NCI-H128 (cell line): ENCODE results near the gene PTRH1.

Experiments used
- DNase-seq: peaks from one replicate; lab custom pipeline; 2025; ENCODE audit not compliant: unreplicated experiment; lab: John Stamatoyannopoulos, UW

Gene PTRH1

DNA sequence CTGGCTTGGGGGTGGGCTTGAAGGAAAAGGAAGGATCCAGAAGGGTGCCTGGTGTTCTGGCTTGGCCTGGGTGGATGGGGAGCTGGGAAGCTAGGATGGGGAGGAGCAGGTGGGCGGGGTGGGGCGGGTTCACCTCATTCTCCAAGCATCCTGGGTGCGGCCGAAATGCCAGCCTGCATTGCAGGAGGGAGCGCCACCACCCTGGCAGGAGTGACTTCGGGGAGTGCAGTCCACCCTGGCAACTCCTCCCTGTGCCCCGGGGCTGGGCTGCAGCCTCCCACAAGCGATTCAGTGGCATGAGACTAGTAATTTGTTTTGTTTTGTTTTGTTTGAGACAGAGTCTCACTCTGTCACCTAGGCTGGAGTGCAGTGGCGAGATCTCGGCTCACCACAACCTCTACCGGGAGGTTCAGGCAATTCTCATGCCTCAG is 5.9 kb upstream of the PTRH1 start:
- DNase-seq, result no peak

DNA sequence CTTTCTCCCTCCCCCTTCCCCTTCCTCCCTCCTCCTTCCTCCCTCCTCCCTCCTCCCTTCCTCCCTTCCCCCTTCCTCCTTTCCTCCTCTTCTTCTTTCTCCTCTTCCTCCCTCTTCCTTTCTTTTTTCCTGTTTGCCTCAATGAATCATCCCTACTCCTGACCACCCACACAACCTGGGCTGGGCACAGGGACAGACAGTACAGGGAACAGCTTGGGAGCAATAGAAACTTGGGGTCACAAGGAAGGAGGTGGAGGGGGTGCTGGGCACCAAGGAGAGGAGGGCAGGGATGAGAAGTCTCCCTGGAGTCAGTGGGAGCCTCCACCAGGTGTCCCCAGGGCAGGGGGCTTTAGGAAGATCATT is 5.4 kb upstream of the PTRH1 start:
- DNase-seq, result no peak

DNA sequence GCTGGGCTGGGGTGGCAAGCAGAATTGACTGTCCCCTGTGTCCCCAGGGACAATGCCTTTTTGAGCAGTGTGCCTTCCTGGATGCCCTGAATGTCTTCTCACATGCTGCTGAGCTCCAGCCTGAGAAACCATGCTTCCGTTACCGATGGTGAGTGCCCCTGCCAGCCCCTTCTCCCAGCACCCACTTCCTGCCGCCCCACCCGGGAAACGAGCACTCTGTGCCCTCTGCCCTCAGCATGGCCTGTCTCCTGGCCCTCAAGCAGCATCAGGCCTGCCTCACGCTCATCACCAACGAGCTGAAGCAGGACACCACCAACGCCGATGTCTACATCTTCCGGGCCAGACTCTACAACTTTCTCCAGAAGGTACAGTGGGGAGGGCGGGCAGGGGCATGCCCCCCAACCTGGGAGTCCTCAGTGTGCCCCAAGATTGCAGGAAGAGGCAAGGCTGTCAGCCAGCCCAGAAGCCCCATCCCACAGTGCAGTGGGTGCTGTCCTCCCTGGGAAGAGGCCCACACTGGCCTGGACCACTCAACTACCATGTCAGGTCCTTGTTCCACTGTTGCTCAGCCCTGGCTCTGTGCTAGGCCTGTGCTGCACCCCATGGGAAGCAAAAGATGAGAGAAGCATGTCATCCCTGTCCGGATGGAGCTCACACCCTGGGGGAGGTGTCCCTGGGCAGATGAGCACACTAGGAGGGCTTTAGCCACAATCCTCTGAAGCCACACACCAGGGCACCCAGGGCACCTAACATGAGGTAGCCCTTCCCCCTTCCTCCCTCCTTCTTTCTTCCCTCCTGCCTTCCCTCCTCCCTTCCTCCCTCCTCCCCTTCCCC is 4.8 kb upstream of the PTRH1 start:
- no peak for DNase-seq

DNA sequence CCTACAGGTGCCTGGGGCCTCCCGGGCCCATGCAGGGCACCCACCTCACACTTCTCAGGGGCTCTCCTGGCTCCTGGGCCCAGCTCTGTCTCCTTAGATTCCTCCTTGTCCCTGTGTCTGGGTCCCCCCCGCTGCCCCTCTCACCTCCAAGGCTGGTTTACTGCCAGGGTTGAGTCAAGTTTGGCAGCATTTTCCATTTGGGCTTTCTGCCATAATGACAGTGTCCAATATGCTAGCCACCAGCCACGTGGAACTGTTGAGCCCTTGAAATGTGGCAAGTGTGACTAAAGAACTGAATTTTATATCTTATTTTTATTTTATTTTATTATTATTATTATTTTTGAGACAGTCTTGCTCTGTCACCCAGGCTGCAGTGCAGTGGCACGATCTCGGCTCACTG is 2.3 kb upstream of the PTRH1 start:
- DNase-seq, result no peak

DNA sequence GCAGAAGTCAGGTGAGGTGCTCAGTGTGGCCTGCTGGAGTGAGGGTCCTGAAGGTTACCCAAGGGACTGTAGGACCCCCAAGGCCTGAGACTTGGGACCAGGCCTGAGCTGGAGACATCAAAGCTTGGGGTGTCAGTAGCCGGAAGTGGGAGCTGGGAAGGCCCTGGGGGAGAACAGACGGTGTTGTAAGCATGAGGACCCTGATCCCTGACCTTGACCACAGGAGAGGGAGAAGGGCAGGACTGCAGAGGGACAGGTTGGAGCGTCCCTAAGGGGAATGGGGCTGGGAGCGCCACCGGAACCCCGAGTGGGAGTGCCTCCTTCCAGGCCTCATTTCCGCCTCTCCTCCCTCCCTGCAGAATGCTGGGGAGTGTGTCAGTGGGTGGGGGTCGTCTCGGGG is 949 bp upstream of the PTRH1 start:
- DNase-seq, result no peak

DNA sequence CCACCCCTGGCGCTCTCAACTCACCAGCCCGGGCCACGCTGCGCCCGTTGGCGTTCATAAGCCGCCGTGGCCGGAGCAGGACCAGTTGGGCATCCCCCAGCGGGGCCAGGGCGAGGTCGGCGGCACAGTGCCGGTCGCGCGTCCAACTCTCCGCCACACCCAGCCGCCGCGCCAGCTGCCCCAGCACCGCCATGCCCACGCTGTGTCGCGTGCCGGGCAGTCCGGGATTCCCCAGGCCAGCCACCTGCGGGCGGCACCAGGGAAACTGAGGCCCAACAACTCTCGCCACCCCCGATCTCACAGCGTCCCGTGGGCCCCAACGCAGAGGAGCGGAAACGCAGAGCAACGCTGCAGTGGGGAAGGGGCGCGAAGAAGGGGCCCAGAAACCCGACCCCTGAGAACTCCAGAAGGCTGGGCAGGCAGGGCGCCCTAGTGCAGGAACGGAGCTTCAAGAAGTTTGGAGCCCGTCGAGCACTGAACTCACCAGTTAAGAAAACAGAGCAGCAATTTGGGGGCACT is 453 bp downstream of the PTRH1 start:
- no peak for DNase-seq

DNA sequence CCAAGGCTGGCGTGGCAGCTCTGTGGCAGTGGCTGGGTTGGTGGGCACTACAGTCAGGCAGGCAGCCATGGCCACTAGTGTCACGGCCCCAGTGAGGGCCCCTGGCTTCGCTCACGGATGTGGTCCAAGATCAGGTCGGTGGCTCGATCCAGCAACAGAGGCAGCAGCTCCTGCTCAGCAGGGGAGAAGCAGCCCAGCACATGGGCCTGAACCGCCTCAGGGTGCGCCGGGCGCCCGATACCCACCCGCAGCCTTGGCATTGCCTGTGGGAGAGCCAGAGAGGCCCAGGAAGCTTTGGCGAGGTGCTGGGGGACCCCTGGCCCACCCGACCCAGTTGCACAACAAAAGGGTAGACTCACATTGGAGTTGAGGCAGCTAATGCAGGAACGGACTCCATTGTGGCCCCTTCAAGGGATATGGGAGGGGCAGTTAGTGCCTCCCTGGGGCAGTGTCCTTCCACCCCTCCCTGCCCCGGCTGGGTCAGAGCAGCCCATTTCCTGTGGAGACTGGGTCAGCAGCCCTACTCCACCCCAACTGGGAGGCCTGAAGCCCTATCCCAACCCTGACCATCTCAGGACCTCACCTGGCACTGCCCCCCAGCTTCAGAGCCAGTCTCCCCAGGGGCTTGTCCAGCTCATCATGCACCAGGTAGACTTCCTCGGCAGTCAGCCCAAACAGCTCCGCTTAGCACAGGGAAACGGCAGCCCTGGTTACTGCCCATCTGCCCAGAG is 1.3 kb downstream of the PTRH1 start:
- DNase-seq, result no peak

DNA sequence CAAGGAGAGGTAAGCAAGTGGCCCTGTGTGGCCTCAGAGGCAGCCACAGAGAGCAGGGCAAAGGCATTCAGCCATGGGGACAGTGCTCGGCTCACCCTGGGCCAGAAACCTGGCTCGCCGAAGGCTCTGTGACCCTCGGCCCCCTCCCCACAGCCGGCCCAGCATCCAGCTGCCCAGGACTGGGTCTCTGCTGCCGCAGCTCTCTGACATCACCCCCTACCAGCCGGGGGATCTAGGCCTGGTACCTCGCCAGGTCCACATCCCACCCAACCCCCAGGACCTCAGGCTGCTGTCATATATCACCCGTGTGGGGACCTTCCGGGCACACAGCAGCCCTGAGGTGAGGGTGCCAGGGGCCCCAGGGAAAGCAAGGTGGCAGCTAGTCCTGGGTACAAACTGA is 2.6 kb downstream of the PTRH1 start:
- no peak for DNase-seq

DNA sequence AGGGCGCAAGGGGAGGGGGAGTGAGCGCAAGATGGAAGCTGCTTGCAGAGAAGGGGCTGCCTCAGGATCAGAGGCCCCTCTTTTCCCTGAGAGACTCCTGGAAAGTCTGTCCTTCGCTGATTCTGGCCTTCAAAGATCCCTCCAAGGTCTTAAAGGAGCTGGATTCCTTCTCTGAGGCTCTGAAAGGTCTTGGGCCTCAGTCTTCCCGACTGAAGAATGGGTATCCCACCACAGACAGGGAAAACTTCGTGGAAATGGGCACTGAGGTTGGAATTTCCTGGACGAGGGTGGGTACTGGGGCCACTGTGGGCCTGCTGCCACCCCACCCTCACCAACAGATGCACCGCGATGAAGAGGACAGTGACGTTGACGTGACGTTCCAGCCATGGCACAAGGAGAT is 3.1 kb downstream of the PTRH1 start:
- DNase-seq, result no peak

DNA sequence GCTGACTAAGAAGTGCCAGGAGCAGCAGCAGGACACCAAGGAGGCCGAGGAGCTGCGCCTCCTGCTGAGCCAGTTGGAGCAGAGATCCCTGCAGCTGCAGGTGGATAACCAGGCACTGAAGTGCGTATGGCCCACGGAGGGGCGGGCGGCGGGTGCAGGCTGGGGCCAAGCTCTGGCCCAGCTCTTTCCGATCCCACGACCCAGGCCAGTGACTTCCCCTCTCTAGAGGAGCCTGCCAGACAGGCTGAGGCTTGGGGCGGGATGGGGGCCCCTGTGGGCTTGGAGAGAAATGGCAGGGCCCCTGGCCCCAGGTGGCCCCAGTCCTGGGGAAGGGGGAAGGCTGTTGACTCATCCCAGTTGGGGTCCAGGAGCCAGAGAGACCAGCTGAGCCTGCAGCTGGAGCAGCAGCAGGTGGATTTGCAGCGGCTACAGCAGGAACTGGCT is 3.6 kb downstream of the PTRH1 start:
- no peak for DNase-seq

DNA sequence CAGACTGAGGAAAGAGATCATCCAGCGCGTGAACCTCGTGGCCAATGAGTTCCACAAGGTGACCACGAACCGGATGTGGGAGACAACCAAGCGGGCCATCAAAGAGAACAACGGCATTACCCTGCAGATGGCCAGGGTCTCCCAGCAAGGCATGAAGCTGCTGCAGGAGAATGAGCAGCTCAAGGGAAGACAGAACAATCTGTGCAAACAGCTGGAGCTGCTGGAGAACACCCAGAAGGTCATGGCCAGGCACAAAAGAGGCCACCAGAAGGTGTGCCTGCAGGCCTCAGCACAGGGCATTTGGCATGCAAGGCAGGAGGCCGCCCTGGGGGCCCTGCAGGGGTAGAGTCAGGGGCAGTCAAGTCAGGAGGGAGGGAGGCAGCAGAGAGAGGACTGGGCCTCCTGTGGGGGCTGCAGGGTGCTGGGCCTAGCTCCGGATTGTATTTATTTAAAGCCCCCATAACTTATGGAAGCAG is 4.2 kb downstream of the PTRH1 start:
- DNase-seq, result no peak

DNA sequence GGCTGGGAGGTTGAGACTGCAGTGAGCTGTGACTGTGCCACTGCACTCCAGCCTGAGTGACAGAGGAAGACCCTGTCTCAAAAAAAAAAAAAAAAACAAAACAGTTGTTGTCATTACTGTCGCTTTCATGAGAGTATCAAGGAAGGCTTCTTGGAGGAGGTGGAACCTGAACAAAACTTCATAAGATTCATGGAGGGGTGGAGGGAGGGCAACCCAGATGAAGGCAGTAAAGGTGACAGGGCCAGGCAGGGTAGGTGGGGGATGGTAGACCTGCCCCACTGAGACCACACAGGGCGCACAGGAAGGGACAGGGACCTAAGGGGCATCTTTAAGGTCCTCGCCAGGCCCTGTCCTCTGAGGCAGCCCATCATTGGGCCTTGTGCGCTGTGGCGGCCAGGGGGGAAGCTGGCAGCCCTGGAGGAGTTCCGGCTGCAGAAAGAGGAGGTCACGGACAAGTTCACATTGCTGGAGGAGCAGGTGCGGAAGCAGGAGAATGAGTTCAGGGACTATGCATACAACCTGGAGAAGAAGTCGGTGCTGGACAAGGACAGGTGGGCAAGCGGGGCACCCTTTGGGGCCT is 5.2 kb downstream of the PTRH1 start:
- no peak for DNase-seq

DNA sequence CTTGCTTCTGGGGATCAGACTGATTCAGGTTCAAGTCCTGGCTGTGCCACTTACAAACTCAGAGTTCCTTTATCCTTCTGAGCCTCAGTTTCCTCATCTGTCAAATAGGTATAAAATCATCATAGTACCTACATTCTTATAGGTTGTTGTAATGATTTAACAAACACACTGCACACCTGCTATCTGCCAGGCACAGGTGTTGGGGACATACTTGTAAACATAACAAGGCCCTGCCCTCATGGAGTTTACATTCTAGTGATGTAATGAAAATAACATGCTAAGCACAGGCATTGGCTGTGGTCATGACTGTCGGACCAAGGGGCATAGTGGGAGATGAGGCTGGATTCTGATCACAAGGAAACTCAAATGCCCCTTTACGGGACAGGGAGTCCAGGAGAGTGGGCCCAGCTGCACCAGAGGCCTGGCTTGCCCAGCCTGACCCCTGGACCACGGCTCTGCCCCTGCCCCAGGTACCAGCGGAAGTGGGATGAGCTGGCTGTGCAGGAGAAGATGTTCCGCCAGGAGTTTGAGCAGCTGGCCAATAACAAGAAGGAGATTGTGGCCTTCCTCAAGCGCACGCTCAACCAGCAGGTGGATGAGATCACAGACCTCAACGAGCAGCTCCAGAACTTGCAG is 6.4 kb downstream of the PTRH1 start:
- DNase-seq, result no peak

DNA sequence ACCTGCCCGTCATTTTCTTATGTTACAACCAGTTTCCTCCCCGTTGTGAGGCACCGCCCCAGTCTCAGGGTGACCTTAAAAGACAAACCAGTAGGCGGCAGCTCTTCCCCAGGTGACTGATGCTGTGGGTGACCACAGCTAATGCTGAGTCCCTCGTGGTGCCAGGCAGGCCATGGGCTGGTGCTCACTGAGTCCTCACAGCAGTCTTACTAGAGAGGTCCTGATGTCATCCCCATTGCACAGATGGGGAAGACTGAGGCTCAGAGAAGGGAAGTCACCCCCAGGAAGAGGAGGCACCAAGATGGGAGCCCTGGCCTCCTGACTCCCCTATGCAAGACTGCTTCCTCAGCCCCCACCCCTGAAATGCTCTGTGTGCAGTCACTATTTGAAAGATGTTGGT is 7.7 kb downstream of the PTRH1 start:
- DNase-seq, result no peak

DNA sequence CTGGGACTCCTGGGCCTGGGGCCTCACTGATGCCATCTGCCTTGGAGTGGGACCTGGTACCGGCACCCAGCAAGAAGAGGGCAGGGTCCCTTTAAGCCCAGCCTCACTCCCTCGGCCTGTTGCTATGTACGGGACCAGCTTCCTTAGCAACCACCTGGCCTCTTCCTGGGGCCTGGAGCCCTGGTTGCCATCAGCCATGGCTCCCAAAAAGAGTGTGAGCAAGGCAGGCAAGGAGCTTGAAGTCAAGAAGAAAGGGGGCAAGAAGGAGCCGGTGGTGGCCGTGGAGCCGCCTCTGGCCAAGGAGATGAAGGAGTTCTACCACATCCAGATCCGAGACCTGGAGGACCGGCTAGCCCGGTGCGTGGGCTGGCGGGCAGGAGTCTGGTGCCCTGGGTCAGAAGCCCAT is 8.6 kb downstream of the PTRH1 start, which contains the start of gene CFAP157:
CFAP157 (plus strand) TSS at position 153 of the 406 bp plus-strand sequence; CDS start at position 197, 44 bp downstream.
- no peak for DNase-seq

DNA sequence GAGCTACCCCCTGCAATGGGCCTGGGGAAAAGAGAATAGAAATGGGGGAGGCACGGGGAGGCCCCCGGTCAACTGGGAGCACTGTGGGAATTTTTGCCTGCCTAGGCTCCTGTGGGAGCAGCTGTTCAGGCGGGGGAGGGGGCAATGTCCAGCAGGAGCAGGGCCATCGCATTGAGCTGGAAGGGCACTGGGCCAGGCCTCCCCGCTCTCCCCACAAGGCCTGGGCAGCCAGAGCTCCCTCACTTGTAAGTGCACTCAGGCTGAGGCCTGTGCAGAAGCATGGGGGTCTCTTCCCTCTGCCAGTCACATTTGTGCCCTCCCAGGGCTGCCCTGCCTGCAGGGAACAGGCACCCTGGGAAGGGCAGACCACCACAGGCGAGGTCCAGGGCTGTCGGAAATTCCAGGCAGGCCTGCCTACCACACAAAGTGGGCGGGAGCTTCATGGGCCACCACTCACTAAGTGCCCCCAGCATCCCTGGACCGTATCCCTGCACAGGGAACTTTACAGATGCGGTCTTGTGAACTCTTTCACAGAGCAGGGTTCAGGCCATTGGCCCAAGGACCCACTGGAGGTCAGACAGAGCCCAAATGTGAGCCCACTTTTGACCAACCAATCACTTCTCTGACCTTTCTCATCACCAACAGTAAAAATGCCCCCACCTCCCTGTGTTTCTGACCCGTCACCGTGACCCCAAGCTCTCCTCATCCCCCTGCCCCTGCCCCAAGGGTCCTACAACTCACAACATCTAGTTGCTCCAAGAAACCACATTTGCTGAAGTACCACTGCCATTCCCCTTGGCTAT is 9.7 kb downstream of the PTRH1 start:
- no peak for DNase-seq

DNA sequence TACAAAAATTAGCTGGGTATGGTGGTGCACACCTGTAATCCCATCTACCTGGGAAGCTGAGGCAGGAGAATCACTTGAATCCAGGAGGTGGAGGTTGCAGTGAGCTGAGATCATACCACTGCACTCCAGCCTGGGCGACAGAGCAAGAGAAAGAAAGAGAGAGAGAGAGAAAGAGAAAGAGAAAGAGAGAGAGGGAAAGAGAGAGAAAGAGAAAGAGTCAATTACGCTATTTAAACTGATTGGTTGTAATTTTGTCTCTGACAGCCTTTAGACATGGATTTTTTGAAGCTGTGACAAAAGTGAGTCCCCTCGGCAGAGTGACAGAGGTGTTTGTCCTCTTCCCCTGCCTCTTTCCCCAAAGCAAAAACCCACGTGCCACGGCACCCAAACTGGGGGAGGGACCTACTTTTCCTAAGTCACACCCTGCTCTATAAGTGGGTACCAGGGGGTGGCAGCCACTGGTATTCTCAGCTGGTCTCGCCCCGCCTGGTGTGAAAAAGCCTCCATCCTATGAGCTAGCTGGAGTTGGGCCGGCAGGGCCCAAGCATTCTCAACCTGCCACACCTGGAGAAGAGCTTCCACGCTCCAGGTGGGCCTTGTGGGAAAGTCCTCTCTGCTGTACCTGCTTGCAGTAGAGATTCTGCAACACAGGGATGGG is 12.0 kb downstream of the PTRH1 start:
- DNase-seq, result no peak

DNA sequence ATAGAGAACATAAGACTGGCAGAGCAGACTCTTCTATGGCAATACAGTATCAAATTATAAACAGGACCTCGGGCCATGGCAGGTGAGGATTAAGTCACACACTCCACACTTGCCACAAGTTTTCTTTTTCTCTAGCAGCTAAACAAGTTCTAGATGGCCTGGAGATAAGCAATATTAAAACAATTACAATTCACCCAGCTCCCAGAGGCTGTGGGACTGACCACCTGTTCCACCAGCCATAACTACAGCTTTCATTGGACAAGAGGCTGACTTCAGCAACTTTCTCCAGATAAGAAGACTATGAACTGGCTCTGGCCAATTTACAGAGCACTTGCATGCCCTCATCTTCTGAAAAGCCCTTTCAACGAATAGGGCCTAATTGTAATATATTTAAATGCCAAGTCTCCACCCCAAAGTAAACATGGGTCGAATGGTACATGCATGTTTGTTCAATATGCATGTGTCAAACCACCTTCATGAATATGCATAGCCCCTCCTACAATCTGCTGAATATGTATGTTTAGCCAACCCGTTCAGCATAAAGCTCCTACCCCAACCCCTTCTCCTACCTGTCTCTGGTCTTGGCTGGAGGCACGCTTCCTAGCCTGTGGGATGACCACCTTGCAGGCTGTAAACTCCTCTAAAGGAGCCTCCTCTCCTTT is 14.7 kb downstream of the PTRH1 start:
- no peak for DNase-seq

DNA sequence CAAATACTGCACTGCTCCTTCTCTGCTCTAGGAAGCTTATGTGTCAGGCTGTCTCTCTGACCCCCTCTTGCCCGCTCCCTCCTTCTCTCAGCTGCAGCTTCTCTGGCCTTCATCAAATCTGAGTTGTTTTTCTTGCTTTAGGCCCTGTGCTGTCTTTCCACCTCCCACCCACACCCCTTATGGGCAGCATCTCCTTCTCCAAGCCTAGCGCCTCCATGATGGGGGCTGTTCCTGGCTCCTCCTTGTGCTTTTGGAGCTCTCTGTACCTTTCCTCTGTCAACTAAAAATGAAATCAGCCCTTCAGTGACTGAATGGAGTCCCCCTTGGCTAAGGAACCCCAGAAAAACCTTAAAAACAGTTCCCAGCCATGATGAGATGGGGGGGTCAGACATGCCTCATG is 15.3 kb downstream of the PTRH1 start:
- no peak for DNase-seq
